Spleen (tissue), 11 donors: Measurements from ENCODE around the gene MINDY4. TPM values are rescaled to one million over a fixed set of nuclear protein-coding genes. Genes with fewer than 3 reads are reported as not detected.

Experiments
- DNase-seq: peaks from one replicate; pipeline ENCODE4 v3.0.0-alpha.2; 2020
- H3K27ac ChIP-seq, 8 donors: fragments of 200-600 bp; sonication (generic) in 7 of 8; 1 replicate in 4 of 8; 2 replicates in 4 of 8; pipeline versions ENCODE4 v1.5.0 to v1.8.0; 2016 to 2021; ENCODE audit warnings: inconsistent platforms in 4 of 8, mild to moderate bottlenecking in 4 of 8, moderate library complexity in 1 of 8
- H3K27me3 ChIP-seq, 7 donors: fragments of 200-600 bp; sonication (generic) in 6 of 7; replicated peaks in 1 of 7; 1 replicate in 4 of 7; 2 replicates in 3 of 7; pipeline versions ENCODE4 v1.5.0 to v1.8.0; 2016 to 2021; ENCODE audit warnings: inconsistent platforms in 3 of 7, mild to moderate bottlenecking in 1 of 7
- H3K36me3 ChIP-seq, 6 donors: fragments of 200-600 bp; sonication (generic) in 5 of 6; 1 replicate in 4 of 6; 2 replicates in 2 of 6; pipeline versions ENCODE4 v1.5.0 to v1.8.0; 2016 to 2021; ENCODE audit warnings: inconsistent platforms in 2 of 6
- H3K4me1 ChIP-seq, 6 donors: fragments of 200-600 bp; sonication (generic) in 5 of 6; 1 replicate in 3 of 6; 2 replicates in 3 of 6; pipeline versions ENCODE4 v1.5.0 to v1.8.0; 2016 to 2021; ENCODE audit warnings: inconsistent platforms in 3 of 6
- H3K4me3 ChIP-seq, 8 donors: fragments of 200-600 bp; sonication (generic) in 7 of 8; 1 replicate in 4 of 8; 2 replicates in 4 of 8; pipeline versions ENCODE4 v1.5.0 to v1.8.0; 2016 to 2021; ENCODE audit warnings: inconsistent platforms in 4 of 8, mild to moderate bottlenecking in 4 of 8, moderate library complexity in 2 of 8
- H3K9me3 ChIP-seq, 8 donors: fragments of 200-600 bp; sonication (generic) in 7 of 8; 1 replicate in 4 of 8; 2 replicates in 4 of 8; pipeline versions ENCODE4 v1.5.0 to v1.8.0; 2016 to 2021; ENCODE audit warnings: inconsistent platforms in 4 of 8
- POLR2A ChIP-seq, 3 donors: fragments of 450-650 bp; IDR thresholded peaks; one replicate each; pipeline ENCODE4 v1.5.1; 2017; ENCODE audit warnings: antibody characterized with exemption in 3 of 3, mild to moderate bottlenecking in 1 of 3
- POLR2AphosphoS5 ChIP-seq, 3 donors: sonication (generic); formaldehyde crosslinking; IDR thresholded peaks; one replicate each; pipeline ENCODE4 v1.5.1; 2017; ENCODE audit warnings: antibody characterized with exemption in 3 of 3
- WGBS, 5 donors: extraction: QIAGEN DNeasy Blood & Tissue Kit in 3 of 5; methylation state at CpG; one replicate each; pipeline versions ENCODE4 v1.1.5 to v1.1.7; 2013 to 2018; 5-methylcytosine and 5-hydroxymethylcytosine counted together
- intact Hi-C: fragments of 100-400 bp; cut with DNase I; formaldehyde crosslinking; loops from one replicate; pipeline ENCODE4 v1.15.0; 2023; ENCODE audit warnings: low total_unique reads
- polyA plus RNA-seq, 3 donors: library from polyadenylated mRNA; stranded (reverse); fragments of 200-250 nt; gene quantifications; one replicate each; pipeline ENCODE4 v1.2.1, GENCODE V29; 2013
- total RNA-seq, 7 donors: library from RNA; depleted of rRNA in 3 of 7; stranded (reverse); fragments of >200 nt in 3 of 7; fragmentation: NEBNext Ultra II Directional in 4 of 7; extraction: Animal tissue kit (Norgen Biotek cat#: 25700) in 4 of 7; gene quantifications; one replicate each; pipeline versions ENCODE4 v1.1.0 to v1.2.1, GENCODE V29; 2016 to 2021
- TF ChIP-seq, protein P1 (sequence below), 11 experiments: fragments of 200-600 bp in 7 of 11; fragments of 450-650 bp in 4 of 11; sonication (generic) in 4 of 11; IDR thresholded peaks in 8 of 11; conservative IDR thresholded peaks in 3 of 11; 1 replicate in 7 of 11; 2 replicates in 4 of 11; pipeline versions ENCODE4 v1.4.0 to v1.8.0; 2016 to 2021; ENCODE audit warnings: antibody characterized with exemption in 11 of 11, inconsistent platforms in 4 of 11, mild to moderate bottlenecking in 1 of 11
- donor health status: healthy with polysubstance abuse.
- donor health status: DM: no; HTN: no; CAD: no; lungs with moderate emphysema.
- donor health status: DM: no; HTN: no; CAD: no.
- donor health status: Bipolar disorder and iron deficiency.
- donor health status: healthy.
- donor health status: DM: no; HTN: no; CAD: no.
- donor health status: DM: yes; HTN: yes; CAD: no.

The MINDY4 gene
- total and polyA plus RNA-seq, 10 donors, result 0.63 to 7.0 (median 3.0) TPM

DNA sequence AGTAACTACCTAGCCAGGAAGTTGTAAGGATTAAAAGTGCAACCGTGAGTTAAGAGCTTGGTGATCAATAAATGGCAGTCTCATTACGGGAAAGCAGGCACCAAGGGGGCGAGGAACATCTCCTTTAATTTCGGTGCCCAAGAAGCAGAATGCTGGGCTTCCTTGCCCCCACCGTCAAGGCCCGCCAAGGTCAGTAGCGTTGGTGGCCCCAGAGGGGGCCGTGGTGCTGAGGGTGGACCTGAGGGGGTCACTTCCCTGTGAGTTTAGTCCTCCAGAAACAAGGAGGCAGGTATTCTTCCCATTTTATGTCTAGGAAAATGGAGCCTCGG lies 408 bp upstream of the MINDY4 start:
- no peak for DNase-seq
- WGBS, 5 donors, result 57 to 72% (median 70%) methylated on average over 9 of the region's 9 CpGs

DNA sequence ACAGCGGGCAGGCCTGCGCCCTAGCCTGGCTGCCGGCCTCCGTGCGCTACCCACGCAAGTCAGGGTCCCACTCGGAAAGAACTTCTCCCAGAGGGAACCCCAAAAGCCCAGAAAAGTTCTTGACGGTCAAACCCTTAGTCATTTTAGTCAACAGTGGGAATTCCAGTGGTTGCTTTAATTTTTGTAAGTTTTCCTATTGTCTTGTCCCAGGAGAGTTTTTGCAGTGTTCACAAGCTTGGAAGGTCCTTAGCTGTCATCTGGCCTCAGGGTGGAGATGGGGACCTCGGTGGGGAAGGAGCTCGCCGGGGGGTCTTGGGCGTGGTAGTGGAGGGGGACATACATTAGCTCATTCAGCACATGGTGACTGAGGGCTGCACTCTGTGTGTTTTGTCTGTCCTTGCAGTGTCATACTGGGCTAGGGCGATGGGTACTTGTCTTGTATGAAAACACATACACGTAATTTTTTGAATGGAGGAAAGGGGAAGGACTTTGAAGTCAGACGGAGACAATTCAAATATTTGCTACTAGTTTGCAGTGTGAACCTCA lies 736 bp downstream of the MINDY4 start:
- Histone ChIP-seq H3K4me3 (peak overlapping the region; percentile 59 to 95 (median 78)), H3K4me1 (peaks cover 0 to 21% (median 13%) of the 10 kb centered on the region in 6 donors), H3K27ac (peak overlapping the region in 7 of 8 donors; percentile 67 to 84 (median 75)), H3K36me3 (no peaks in the 10 kb centered on the region), H3K9me3 (no peaks in the 10 kb centered on the region), H3K27me3 (no peaks in the 10 kb centered on the region)
- WGBS, 5 donors, result 2 to 9% (median 3%) methylated on average over 7 to 15 of the region's 15 CpGs
- intact Hi-C loops, result no loop called here
- TF ChIP-seq POLR2AphosphoS5 (IDR thresholded peaks at IDR 0.05) (no peak), POLR2A (IDR thresholded peaks at IDR 0.05) (no peak)
- TF ChIP-seq, protein P1, sequence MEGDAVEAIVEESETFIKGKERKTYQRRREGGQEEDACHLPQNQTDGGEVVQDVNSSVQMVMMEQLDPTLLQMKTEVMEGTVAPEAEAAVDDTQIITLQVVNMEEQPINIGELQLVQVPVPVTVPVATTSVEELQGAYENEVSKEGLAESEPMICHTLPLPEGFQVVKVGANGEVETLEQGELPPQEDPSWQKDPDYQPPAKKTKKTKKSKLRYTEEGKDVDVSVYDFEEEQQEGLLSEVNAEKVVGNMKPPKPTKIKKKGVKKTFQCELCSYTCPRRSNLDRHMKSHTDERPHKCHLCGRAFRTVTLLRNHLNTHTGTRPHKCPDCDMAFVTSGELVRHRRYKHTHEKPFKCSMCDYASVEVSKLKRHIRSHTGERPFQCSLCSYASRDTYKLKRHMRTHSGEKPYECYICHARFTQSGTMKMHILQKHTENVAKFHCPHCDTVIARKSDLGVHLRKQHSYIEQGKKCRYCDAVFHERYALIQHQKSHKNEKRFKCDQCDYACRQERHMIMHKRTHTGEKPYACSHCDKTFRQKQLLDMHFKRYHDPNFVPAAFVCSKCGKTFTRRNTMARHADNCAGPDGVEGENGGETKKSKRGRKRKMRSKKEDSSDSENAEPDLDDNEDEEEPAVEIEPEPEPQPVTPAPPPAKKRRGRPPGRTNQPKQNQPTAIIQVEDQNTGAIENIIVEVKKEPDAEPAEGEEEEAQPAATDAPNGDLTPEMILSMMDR (IDR thresholded peaks at IDR 0.05 in 8 of 11, conservative IDR thresholded peaks at IDR 0.05 in 3 of 11), result no peak
- no peak for DNase-seq

More for the DNA sequence above, 408 bp upstream of the MINDY4 start:
- H3K4me1 ChIP-seq, result peaks cover 0 to 21% (median 13%) of the 10 kb centered on the region in 6 donors
- intact Hi-C loops, result no loop called here
- no peaks in the 10 kb centered on the region for H3K36me3 ChIP-seq
- H3K4me3 ChIP-seq, result peak overlapping the region in 7 of 8 donors; percentile 59 to 95 (median 82)
- H3K27me3 ChIP-seq, result no peaks in the 10 kb centered on the region
- peak overlapping the region in 7 of 8 donors; percentile 67 to 84 (median 75) for H3K27ac ChIP-seq
- no peaks in the 10 kb centered on the region for H3K9me3 ChIP-seq
- no peak for TF ChIP-seq POLR2AphosphoS5 (IDR thresholded peaks at IDR 0.05)
- TF ChIP-seq POLR2A (IDR thresholded peaks at IDR 0.05), result no peak
- TF ChIP-seq, protein P1 (IDR thresholded peaks at IDR 0.05 in 8 of 11, conservative IDR thresholded peaks at IDR 0.05 in 3 of 11), result no peak

DNA sequence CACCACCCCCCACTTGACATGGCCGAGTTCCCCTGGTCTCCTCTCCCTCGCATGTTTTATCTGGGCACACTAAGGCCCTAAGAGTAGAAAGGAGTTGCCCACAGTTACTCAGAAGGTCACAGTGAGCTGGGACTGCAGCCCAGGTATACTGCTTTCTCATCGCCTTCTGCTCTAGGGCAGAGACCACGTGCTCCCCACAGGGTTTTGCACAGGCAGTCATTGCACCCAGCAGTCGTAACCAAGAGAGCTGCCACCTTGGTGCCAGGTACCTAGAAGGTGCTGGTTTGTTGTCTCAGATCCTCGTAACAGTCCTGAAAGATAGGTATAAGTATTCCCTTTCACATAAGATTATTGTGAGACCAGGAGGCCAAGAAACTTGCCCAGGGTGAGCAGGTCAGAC lies 1.8 kb downstream of the MINDY4 start:
- Histone ChIP-seq H3K4me1 (peaks cover 0 to 21% (median 13%) of the 10 kb centered on the region in 6 donors), H3K4me3 (no peak overlapping the region), H3K9me3 (no peaks in the 10 kb centered on the region), H3K36me3 (no peaks in the 10 kb centered on the region), H3K27me3 (no peaks in the 10 kb centered on the region), H3K27ac (no peak overlapping the region)
- TF ChIP-seq, protein P1 (IDR thresholded peaks at IDR 0.05 in 8 of 11, conservative IDR thresholded peaks at IDR 0.05 in 3 of 11), result no peak
- TF ChIP-seq POLR2AphosphoS5 (IDR thresholded peaks at IDR 0.05), result no peak
- TF ChIP-seq POLR2A (IDR thresholded peaks at IDR 0.05), result no peak
- 68 to 92% (median 90%) methylated on average over 5 to 6 of the region's 6 CpGs for WGBS, 5 donors
- intact Hi-C loops, result no loop called here
- no peak for DNase-seq

DNA sequence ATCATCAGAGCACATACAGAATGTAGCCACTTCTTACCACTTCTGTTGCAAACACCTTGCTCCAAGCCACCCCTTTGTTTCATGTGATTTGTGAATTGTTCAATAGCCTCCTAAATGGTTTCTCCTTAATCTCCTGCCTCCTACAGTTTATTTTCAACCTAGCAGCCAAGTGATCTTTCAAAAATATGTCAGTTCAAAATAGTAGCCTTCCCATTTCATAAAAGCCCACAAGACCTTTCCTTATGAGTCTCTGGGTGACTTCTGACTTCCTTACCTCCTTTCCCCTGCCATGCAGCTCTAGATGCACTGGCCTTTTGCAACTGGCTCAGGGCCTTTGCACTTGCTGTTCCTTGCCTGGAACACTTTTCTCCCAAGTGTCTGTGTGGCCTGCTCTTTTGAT lies 4.8 kb downstream of the MINDY4 start:
- H3K27ac ChIP-seq, result no peak overlapping the region
- H3K4me3 ChIP-seq, result no peak overlapping the region
- TF ChIP-seq, protein P1 (IDR thresholded peaks at IDR 0.05 in 8 of 11, conservative IDR thresholded peaks at IDR 0.05 in 3 of 11), result no peak
- no peak for TF ChIP-seq POLR2A (IDR thresholded peaks at IDR 0.05)
- TF ChIP-seq POLR2AphosphoS5 (IDR thresholded peaks at IDR 0.05), result no peak
- no peak for DNase-seq
- H3K4me1 ChIP-seq, result peaks cover 0 to 17% (median 8%) of the 10 kb centered on the region in 6 donors
- H3K27me3 ChIP-seq, result no peaks in the 10 kb centered on the region
- intact Hi-C loops, result no loop called here
- peaks cover 0 to 12% (median 0%) of the 10 kb centered on the region in 6 donors for H3K36me3 ChIP-seq
- no peaks in the 10 kb centered on the region for H3K9me3 ChIP-seq
